ENCODE results near the gene ADAR. TPM values are rescaled to one million over a fixed set of nuclear protein-coding genes. Genes with fewer than 3 reads are reported as not detected.

ADAR gene
- total and polyA plus RNA-seq, 2 of the 4 experiments (the other 2 are of a cell fraction): 70.9 to 131 TPM

GRCh38 chr1:154557248-154557938, 50.6 kb downstream of the ADAR start:
- CTCF ChIA-PET: interaction anchor here (0.6 kb wide), 1 partner anchor 255 kb away, joined by 3 read pairs; no protein-coding TSS in a partner anchor
- intact Hi-C loops (cut with micrococcal nuclease): loop anchor here (5.0 kb wide), 1 partner anchor 205 kb away; no protein-coding TSS in a partner anchor
- TF ChIP-seq MAFK (IDR thresholded peaks at IDR 0.05; ENCODE audit: low read depth, low read length): no peak
- no peak for TF ChIP-seq FOS (IDR thresholded peaks at IDR 0.05; ENCODE audit: low read depth, low read length)
- TF ChIP-seq POLR2A (IDR thresholded peaks at IDR 0.05; ENCODE audit: low read depth, low read length): no peak
- TF ChIP-seq RAD21 (IDR thresholded peaks at IDR 0.05; ENCODE audit: low read length): no peak
- no peak for TF ChIP-seq BHLHE40 (IDR thresholded peaks at IDR 0.05; ENCODE audit: low read depth, low read length)
- no peak for TF ChIP-seq MXI1 (IDR thresholded peaks at IDR 0.05; ENCODE audit: borderline replicate concordance, low read depth, low read length)
- TF ChIP-seq NFE2L2 (IDR thresholded peaks at IDR 0.05; ENCODE audit: low read depth, low read length): no peak
- no peak for TF ChIP-seq RCOR1 (IDR thresholded peaks at IDR 0.05; ENCODE audit: insufficient replicate concordance, low read length)
- no peak for TF ChIP-seq ELK1 (IDR thresholded peaks at IDR 0.05; ENCODE audit: borderline replicate concordance, low read depth, low read length)
- TF ChIP-seq, protein P1, sequence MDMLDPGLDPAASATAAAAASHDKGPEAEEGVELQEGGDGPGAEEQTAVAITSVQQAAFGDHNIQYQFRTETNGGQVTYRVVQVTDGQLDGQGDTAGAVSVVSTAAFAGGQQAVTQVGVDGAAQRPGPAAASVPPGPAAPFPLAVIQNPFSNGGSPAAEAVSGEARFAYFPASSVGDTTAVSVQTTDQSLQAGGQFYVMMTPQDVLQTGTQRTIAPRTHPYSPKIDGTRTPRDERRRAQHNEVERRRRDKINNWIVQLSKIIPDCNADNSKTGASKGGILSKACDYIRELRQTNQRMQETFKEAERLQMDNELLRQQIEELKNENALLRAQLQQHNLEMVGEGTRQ (IDR thresholded peaks at IDR 0.05; ENCODE audit: low read depth, low read length): no peak
- TF ChIP-seq RFX5 (IDR thresholded peaks at IDR 0.05; ENCODE audit: low read depth, low read length): no peak
- TF ChIP-seq CEBPB (IDR thresholded peaks at IDR 0.05; ENCODE audit: low read depth, low read length): no peak
- TF ChIP-seq, protein P2, sequence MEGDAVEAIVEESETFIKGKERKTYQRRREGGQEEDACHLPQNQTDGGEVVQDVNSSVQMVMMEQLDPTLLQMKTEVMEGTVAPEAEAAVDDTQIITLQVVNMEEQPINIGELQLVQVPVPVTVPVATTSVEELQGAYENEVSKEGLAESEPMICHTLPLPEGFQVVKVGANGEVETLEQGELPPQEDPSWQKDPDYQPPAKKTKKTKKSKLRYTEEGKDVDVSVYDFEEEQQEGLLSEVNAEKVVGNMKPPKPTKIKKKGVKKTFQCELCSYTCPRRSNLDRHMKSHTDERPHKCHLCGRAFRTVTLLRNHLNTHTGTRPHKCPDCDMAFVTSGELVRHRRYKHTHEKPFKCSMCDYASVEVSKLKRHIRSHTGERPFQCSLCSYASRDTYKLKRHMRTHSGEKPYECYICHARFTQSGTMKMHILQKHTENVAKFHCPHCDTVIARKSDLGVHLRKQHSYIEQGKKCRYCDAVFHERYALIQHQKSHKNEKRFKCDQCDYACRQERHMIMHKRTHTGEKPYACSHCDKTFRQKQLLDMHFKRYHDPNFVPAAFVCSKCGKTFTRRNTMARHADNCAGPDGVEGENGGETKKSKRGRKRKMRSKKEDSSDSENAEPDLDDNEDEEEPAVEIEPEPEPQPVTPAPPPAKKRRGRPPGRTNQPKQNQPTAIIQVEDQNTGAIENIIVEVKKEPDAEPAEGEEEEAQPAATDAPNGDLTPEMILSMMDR (conservative IDR thresholded peaks at IDR 0.05; ENCODE audit: low read depth, low read length): no peak
- TF ChIP-seq SMC3 (IDR thresholded peaks at IDR 0.05; ENCODE audit: low read depth, low read length): no peak

More at GRCh38 chr1:154557248-154557938, 50.6 kb downstream of the ADAR start:
- peaks cover 42% of the 10 kb centered on the region for H4K20me1 ChIP-seq (ENCODE audit: insufficient read depth, low read length)
- WGBS, 2 experiments (ENCODE audit: extremely low coverage in 2 of 2, insufficient read length in 1 of 2): 0% methylated on average over 2 of the region's 7 CpGs; no CpG with 5 or more reads in 1 of the 2 experiments
- peak overlapping the region; percentile 63; the same call in 1 of the 2 replicates for H3K18ac ChIP-seq (ENCODE audit: low read depth, low read length)
- H2BK15ac ChIP-seq (ENCODE audit: low read depth, low read length): 0 out of 3 replicates have a peak overlapping the region, but pooled peaks have one; percentile 14
- no peaks in the 10 kb centered on the region for H3K27me3 ChIP-seq (ENCODE audit: control insufficient read depth, insufficient read depth, low read length)
- peak overlapping the region; percentile 88 for H3K4ac ChIP-seq (ENCODE audit: low read depth, low read length)
- H3K9me3 ChIP-seq (ENCODE audit: control insufficient read depth, insufficient read depth, low read length): no peaks in the 10 kb centered on the region
- H3K79me1 ChIP-seq (ENCODE audit: low read depth in 1 of 2, low read length in 2 of 2): peaks cover 26 to 54% of the 10 kb centered on the region in 2 experiments
- peak overlapping the region; percentile 93 for H3K14ac ChIP-seq (replicated peaks; ENCODE audit: low read depth, low read length)
- H3K4me1 ChIP-seq (ENCODE audit: control insufficient read depth, insufficient read depth, low read length): peaks cover 6% of the 10 kb centered on the region
- H2AFZ ChIP-seq (replicated peaks; ENCODE audit: low read length, poor library complexity): peak overlapping the region; percentile 76
- peak overlapping the region; percentile 94 for H3K27ac ChIP-seq (ENCODE audit: insufficient read depth, low read length)
- H3K4me3 ChIP-seq (ENCODE audit: insufficient read depth, low read depth, low read length): peak overlapping the region; percentile 95
- H2AK5ac ChIP-seq (ENCODE audit: low read depth, low read length): peak overlapping the region; percentile 77
- H3K9ac ChIP-seq (ENCODE audit: low read depth, low read length): peak overlapping the region; percentile 98
- H4K5ac ChIP-seq (ENCODE audit: low read depth, low read length): peak overlapping the region; percentile 76
- BruUV-seq (replicated peaks): TSS peak; percentile 64
- DNase-seq: no peak
- H3K56ac ChIP-seq (ENCODE audit: extremely low read depth, insufficient read depth, low read length): peak overlapping the region; percentile 89
- H3K36me3 ChIP-seq (ENCODE audit: control insufficient read depth, insufficient read depth, low read length): peaks cover 29% of the 10 kb centered on the region
- H2BK120ac ChIP-seq (ENCODE audit: low read depth, low read length): no peak overlapping the region
- peak overlapping the region; percentile 63; the same call in 1 of the 2 replicates for H4K91ac ChIP-seq (ENCODE audit: insufficient read depth, low read depth, low read length)
- ATAC-seq (ENCODE audit: low read depth): no peak
- peak overlapping the region; percentile 59 for H2BK5ac ChIP-seq (ENCODE audit: low read depth, low read length, poor library complexity, severe bottlenecking)
- H2AK9ac ChIP-seq (replicated peaks; ENCODE audit: low read depth, low read length, poor library complexity): peak overlapping the region; percentile 96
- peak overlapping the region; percentile 55 to 71; a peak in 2 of 4 replicates for H4K8ac ChIP-seq (ENCODE audit: low read depth in 2 of 2, low read length in 2 of 2)
- dilution Hi-C loops (cut with HindIII; ENCODE audit: low sequenced_read_pairs, unreplicated experiment): no loop called here
- H3K23ac ChIP-seq (ENCODE audit: low read depth, low read length): peak overlapping the region; percentile 97
- in situ Hi-C loops (cut with MboI; ENCODE audit: low sequenced_read_pairs): no loop called here
- peaks cover 17% of the 10 kb centered on the region; the same call in 1 of the 2 replicates for H3K9me1 ChIP-seq (ENCODE audit: insufficient read depth, low read length)
- POLR2A ChIA-PET (ENCODE audit: unreplicated experiment): interaction anchor here (0.6 kb wide), 1 partner anchor 50 kb away, joined by 3 read pairs; no protein-coding TSS in a partner anchor
- H2BK20ac ChIP-seq (ENCODE audit: low read depth, low read length): no peak overlapping the region; the same call in 1 of the 2 replicates
- H3K4me2 ChIP-seq (ENCODE audit: low read depth, low read length): peak overlapping the region; percentile 99
